Measurements from ENCODE around the gene FARS2.

The FARS2 gene

DNA sequence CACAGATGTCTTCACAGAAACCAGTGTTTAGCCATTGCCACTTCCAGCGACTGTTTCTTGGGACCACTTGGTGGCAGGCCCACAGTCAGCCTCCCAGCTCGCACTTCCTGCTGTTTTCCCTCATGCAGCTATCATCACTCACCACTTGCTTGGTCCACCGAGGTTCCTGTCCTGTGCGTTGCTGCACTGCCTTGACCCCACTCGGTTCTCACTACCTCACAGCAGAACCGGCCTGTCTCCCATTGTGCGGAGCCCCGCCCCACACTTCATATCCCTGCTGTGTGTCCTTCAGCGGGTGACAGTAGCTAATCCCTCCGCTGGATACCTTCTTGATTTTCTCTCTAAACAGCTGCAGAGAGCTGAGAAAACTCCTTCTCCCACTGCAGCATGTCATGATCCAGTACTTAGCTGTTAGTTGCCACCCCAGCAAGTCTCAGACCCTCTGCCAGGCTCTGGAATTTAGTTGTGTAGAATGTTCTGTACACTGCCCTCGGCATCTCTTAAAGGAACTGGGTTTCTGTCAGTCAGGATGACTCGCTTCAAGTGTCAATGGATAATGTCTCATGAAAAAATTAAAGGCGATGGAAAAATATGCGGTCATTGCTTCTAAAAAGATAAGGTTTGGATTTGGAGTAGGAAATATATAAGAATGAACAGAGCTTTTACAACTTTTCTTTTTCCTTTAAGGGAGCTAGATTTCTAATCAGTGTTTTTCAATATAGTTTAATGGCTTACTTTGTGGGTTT is 208.0 kb downstream of the FARS2 start:
- no peak for DNase-seq

DNA sequence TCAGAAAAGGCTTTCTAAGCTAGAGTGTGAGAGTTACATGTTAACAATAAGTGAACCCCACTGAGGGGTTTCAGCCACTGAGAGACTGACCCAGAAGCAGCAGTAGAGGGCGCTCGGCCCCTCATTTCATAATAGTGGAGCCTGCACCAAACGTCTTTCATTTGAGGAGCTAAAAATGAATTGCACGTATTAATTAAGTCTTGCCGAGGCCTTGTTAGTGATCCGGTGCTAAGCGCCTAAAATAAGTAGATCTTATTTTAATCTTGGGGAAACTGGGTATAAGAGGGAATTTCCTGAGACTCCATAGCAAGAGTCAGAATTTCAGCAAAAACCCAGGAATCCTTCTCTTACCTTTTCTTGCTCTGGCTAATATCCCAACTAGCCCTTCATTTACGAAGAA is 209.7 kb downstream of the FARS2 start:
- peak; percentile 33 for DNase-seq

DNA sequence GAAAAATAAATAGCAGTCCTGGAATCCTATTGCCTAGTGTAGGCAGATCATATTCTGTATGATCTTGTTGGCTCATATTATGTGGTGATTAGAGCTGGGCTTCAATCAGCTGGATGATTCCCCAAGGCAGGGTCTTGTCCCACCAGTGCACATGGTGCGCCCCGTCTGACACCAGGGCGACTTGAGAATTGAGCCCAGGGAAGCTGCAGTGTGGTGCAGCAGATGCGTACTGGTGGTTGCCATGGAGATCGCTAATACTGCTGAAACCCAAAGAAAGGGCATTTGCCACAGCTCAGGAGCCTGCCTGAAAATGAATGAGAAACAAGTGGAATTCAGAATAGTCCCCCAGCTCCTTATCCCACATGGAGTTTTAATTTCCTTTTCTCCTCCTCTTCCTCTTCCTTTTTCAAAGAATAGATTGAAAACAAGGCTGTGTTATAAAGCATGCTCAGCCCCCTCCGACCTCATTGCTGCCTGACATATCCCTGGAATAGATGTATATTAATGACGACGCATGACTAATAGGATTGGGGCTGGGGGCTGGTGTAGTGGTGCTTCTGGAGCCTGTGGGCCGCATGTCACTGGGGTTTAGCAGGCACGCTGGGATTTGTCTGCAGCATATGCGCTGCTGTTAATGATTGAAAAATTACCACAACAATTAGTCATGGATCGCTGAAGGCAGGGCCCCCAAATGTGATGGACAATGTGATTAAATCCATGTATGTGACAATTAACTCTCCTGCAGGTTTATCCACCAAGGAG is 210.5 kb downstream of the FARS2 start:
- DNase-seq = no peak

DNA sequence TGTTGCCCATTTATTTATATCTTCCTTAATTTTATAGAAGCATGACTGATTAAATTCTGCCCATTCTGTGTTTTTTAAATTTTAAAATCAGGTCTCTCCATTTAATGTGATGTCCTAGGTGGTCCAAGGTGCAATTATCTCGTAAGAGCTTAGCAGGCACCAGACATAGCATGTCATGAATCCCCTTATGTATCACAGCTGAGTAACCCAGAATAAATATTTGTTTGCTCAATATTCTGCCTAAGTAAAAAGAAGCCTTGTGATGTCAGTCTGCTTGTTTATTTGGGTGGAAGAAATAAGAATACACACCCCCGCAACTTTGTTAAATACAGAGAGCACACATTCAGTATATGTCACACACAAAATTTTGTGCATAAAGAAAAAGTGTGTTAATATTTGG is 211.3 kb downstream of the FARS2 start:
- no peak for DNase-seq

DNA sequence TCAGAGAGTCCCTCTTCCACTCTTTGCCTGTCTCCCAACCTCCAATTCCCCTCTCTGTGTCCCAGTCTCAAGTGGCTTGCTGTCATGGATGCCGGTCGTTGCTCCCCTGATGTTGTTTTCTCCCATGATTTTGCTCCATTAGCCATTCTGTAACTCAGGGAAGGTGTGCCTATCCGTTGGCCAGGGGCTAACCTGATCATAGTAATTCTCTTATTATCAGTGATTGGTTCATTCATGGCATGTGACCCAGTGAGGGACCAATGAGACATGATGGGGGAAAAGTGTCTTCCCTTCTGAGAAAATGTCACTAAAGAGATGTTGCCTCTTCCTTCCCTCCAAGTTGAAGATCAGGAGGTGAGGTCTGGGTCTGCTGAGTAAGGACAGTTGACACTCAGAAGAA is 214.5 kb downstream of the FARS2 start:
- no peak for DNase-seq

DNA sequence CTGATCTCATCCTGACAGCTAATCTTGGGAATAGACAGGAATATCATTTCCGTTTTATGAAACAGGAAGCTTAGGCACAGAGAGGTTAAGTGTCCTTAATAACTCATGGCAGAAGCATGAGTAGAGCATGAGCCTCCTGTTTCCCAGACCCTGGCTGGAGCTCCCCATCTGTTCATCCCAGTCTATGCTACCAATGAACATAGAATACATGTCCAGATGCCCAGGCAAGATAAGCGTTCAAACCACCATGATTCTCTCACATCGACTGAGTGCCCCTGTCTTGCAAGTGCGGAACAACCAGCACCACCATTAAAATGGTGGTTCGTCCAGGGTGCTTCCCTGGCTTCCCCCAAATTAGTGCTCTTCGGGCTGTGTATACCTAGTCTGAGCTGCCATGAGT is 217.1 kb downstream of the FARS2 start:
- DNase-seq = no peak

DNA sequence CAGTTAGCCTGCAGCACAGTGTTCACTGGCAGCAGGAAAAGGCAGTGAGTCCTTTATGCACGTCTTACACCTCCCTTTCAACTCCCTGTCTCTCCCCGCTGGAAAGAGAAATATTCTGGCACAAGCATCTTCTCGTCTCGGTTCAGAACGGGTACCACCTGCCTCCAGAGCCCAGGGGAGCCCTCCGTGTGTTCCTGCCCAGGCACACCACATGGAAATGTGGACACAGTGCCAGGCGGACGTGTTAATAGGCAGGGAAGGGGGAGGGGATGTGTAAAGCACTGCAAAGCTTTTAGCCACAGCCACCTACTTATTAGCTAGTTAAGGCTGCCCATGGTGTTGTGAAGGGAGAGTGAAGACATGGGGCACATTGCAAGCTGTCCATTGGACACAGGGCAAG is 219.7 kb downstream of the FARS2 start:
- no peak for DNase-seq

DNA sequence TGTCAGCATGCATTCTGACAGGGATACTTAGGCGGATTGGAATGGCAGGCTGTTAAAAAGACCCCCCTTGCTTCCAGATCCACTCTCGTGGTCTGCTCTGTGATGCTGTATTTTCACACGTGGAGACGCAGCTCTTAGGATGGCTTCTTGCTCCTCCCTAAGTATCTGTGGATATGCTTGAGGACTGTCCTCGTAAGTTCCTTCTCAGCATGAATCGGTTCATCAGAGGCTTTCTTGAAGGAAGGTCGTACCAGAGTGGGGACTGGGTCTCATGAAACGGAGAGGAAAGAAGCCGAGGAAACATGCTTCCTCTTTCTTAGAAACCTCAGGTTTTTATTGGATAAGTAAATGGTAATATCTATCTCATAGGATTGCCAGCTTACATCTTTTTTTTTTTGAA is 220.4 kb downstream of the FARS2 start:
- DNase-seq = no peak

DNA sequence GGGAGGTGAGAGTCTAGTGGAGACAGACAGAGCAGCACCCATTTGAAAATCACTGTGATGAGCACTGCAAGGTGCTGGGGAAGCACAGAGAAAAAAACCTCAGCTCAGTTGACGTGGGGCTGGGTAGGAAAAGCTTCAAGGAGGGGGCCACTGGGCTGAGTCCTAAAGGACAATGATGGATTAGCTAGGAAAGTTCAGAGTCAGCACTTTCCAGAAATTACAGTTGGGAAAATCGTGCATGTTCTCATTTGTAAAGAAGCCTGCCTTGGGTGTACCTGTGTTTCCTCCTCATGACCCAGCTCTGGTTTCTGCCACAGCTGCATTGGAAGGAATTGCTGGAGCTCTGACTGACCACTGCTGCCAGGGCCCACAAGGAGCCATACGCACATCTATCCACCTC is 221.3 kb downstream of the FARS2 start:
- no peak for DNase-seq

DNA sequence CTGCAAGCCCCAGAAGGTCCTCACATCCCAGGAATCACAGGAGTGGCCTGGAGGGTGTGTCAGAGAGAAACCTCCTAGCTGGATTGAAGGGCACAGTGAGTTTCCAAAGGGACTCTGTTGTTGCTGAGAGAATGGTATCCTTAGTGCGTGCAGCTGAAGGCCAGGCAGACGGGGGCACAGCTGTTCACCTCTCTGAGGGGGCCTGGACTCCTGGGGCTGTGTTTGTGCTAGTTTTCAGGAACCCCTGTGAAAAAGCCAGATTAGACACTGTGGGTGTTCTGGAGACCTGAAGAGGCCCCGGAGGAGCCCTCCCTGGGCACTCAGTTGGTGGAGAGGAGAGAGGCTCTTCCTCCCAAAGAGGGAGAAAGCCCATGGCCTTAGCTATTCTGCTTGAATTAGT is 223.4 kb downstream of the FARS2 start:
- DNase-seq = no peak

DNA sequence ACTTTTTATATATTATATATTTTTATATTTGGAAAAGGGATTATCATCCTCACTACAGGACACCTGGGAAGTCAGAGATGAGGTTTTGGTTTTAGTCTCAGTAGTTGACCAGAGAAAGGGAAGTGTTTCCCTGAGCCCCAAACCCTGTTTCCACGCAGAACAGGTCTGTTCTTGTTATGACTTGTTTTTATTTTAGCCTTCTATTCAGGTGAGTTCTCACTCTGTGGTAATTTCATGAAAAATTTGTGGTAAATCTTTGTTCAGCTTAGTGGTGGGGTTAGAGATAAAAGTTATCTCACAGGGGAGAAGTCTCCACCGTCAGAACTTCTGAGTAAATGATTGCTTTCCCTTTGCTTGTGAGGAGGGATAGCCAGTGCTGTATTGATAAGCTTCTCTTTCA is 224.9 kb downstream of the FARS2 start:
- DNase-seq = no peak

DNA sequence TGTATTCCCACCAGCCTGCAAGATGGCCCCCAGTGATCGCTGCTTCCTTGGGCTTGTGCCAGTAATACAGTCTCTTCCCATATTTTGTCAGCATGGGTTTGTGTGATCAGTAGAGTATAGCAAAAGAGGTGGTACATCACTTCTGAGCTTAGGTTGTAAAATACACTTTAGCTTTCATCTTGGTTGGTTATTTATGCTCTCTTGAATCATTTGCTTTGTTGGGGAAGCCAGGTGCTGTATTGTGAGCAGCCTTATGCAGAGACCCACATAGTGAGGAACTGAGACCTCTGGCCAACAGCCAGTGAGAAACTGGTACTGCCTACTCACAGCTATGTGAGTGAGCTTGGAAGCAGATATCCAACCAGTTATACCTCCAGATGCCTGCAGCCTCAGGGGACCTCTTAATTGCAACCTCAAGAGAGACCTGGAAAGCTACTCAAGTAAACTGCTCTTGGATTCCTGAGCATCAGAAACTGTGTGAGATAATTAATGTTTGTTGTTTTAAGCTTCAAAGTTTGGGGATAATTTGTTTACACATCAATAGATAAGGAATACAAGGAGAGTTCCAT is 229.3 kb downstream of the FARS2 start:
- DNase-seq = no peak

DNA sequence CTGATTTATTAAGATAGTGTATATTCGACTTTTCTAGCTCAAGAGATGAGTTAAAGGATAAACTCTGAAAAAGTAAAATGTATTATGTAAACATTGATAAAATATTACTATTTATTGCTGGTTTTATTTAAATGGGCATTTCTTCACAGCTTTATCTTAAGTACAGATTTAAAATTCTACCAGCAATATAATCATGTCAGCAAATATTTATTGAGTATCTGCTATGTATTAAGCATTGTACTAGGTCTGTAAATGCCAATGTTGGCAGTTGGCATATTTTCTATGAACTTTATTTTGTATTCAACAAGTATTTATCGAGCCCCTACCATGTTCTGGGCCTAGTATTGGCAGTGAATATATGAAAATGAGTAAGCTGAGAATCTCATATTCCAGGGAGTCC is 231.0 kb downstream of the FARS2 start:
- no peak for DNase-seq

DNA sequence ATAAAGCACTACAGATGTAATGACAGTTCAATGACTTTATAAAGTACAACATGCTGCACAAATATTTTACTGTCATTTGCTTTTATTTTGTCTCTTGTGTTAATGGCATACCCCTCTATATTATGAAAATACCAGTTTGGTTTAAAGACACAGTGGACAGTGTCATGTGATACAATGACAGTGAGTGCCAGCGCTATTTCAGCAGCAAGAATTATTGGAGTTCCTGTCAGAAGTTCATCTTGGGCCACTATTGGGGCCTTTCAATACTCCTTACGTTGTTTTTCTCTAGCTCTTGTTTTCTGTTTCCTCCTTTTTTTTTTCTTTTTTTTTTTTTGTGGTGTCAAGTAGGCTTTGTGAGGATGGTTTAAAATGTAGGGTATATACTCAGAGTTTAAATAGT is 232.5 kb downstream of the FARS2 start:
- no peak for DNase-seq

DNA sequence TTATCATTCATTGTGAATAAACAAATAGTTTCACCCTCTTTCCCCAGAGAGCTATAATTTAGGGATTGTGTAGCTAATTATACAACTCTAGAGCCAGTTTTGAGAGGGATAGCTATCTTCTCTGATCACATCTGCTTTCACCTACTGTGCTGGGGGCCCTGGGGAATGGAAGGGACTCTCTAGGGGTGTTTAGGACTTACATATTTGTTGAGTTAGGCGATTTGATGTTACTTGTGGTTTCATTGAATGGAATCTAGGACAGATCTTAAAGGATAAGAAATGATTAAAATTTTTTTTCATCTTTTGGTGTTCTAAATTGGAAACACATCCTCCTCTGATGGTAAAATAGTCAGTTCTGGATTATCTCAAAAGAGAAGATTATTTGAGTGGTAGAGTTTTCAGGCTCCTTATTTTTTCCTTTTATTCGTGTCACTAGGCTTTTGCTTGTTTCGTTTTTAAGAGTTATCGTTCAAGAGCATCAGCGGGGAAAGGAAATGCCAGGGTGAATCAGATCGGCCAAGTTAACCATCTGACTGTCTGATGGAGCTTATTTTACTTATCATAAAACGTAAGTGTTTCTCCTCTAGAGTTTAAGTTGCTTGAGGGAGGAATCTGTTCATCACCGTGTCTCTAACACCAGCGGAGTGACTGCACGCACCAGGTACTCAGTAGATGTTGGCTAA is 236.7 kb downstream of the FARS2 start:
- no peak for DNase-seq

DNA sequence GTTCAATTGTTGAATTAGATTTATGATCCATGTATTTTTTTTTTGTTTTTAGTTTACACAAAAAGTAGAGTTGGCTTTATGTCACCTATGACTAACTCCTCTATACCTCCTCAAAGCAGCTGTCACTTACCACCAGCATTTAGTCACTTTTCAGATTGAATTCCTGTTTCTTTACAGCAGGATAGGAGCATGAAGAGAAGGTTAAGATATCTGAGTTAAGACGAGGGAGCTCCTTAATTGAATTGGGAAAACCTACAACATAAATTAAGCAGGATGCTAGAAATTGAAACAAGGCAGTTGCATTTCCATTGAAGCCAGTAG is 237.2 kb downstream of the FARS2 start:
- no peak for DNase-seq

DNA sequence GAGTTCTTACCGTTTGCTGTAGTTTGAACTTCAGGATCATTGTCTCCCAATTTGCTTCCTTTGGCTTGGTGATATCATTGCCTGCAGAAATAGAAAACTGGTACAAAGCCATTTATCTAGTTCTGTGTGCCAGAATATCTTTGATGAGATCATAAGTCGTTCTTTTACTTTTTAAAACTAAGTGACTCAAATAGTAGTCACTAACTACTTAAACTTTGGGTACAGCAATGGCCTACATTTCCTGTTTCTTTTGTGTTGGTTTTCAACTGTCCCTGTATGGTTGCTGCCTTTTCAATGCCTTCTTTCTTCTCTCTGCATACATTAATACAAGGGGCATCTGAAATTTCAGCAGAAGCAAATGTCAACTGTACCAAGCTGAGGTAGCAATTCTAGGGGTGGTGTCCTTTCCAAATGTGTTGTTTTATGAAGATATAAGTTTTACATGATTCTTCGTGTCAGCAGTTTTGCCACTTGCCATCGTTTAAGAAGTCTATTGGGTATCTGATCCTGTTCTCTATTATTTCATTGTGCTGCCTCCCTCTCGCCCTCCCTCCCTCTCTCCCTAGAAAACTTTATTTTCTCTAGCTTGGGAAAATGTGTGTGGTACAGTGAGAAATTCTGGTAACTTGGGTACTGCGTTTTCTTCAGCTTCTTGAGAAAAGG is 238.5 kb downstream of the FARS2 start:
- DNase-seq = no peak

DNA sequence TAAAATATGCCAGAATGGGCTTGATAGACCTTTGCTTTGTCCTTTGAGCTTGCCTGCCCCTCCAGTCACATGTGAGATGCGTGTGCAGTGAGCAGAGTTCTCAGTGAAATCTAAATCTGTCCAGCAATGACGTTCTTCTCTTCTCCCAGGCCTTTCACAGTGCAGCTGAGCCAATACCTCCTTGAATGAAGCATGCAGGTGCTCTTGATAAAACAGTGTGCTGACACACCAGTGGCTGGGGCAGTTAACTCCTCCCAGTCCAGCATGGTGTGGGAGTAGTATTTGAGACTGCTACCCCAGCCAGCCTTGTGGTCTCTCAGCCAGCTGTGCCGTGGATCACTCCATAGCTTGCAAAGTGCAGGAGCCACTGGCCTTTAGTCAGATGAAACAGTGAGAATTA is 240.5 kb downstream of the FARS2 start:
- DNase-seq = no peak

DNA sequence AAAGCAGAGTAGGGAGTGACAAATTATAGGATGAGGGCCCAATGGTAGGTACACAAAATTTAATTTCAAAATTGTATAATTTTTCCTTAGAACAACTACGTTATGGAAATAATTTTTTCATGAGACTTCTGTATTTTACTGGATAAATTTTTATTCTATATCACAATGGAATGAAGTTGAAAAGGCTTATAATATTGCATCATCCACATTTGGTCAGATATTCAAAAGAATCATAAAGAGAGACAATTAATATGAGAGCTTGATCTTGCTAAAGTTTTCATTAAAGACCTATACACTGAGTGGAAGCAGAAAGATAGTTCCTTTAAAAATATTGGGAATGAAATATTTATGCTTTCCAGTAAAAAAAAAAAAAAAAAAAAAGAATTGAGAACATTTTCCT is 242.8 kb downstream of the FARS2 start:
- DNase-seq = no peak

DNA sequence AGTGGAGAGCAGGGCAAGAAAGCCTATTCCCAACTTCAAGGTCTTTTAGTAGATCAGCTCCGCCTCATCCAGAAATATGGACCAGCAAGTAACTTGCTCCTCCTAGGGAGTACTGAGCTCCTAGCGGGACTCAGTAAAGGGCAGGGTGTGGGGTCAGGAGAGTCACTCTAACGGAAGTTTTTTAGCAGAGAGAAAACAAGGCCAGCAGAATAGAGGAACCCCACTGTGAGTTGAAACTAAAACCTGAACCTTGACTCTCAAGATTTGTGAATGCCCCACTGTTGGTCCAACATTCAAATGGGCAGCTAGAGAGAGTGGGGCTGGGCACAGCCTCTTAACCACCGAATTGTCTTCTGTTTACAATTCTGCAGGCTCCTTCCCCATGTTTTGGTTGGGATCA is 244.8 kb downstream of the FARS2 start:
- no peak for DNase-seq

DNA sequence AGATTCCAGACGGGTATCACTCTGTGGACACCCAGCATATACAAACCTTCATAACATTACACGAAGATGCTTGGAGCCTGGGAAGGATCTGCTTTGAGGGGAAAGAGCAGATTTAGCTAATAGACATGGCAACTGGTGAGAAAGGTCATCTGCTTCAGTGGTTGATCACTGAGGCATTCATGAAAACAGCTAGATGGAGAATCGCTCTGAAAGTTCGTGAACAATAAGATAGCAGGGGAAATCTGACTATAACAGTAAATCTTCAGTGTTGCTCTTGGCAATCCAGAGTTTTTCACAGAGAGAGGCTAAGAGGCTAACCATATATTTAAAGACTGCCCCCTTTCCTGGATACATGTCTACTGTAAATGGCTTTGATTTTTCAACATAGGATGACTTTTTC is 245.3 kb downstream of the FARS2 start:
- no peak for DNase-seq

DNA sequence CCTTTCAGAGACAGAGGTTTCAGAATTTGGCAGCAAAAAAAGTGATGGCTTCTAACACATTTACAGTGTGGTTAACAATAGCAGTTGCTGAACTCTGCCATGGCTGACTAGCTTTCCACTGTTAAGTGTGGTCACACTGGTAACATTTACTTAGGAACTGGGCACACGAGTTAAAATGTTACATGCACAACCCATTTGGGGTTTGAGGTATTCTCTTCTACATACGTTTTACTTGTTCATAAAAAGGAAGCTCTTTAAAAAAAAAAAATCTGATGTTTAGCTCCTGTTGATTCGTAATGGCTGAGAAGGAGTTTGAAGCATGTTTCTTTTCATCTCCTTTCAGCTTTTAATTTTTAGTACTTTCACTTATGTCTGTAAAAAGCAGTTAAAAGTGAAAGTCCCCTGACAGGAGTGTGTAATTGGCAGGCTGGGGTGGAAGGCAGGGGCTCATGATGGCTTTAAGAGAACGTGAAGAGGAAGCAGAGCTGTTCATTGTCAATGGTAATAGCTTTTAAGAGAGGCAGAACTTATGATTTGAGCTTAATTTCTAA is 245.9 kb downstream of the FARS2 start:
- no peak for DNase-seq

DNA sequence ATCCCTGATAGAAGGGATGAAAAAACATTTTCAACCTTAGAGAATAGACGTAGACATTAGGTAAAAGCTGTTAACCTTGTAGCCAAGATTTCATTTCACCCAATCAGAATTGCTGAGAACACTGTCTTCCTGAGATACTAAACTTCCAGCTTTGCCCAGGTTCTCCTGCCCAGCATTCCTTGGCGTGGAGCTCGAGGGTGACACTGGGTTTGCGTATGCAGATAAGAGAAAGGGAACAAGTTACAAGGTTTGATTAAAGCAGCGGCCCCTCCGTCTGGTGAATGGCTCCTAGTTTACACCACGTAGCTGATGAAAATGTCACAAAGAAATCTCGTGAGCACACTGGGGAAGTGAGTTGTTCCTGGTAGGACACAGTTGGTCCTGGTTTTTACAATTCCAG is 247.8 kb downstream of the FARS2 start:
- no peak for DNase-seq
